ENCODE data around the gene CYP2W1. TPM values are rescaled to one million over a fixed set of nuclear protein-coding genes. Genes with fewer than 3 reads are reported as not detected.
"Not testable (repeated sequence)": the region's sequence is repeated elsewhere in the genome, so short reads cannot be mapped to it uniquely, and the experiment has no call there.

The CYP2W1 gene
- total RNA-seq, 1 experiment from 2014 or later: not detected

DNA sequence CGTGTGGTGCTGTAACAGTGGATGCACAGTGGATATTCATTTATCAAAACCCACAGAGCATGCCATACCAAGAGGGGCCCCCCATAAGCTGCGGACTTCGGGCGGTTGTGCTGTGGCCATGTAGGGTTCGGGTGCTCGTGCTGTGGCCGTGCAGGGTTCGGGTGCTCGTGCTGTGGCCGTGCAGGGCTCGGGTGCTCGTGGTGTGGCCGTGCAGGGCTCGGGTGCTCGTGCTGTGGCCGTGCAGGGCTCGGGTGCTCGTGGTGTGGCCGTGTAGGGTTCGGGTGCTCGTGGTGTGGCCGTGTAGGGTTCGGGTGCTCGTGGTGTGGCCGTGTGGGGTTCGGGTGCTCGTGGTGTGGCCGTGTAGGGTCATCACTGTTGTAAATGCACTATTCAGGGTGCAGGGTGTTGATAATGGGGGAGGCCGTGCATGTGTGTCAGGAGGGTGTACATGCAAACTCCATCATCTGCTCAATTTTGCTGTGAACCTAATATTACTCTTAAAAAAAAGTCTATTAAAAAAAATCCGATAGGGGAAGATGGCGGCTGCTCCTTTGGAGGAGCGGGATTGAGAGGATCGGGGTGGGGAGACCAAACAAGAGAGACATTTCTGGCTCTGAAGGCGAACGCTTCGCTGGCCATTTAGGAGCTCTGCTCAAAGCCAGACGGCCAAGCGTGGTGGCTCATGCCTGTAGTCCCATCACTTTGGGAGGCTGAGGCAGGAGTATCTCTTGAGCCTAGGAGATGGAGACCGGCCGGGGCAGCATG, 53.4 kb downstream of the CYP2W1 start:
- H3K9me3 ChIP-seq (ENCODE audit: low read length); H3K27ac ChIP-seq (ENCODE audit: low read length); H3K4me3 ChIP-seq (ENCODE audit: low read length); H3K27me3 ChIP-seq (ENCODE audit: low read length); POLR2A ChIA-PET (ENCODE audit: unreplicated experiment); intact Hi-C loops (cut with micrococcal nuclease); H2AFZ ChIP-seq (ENCODE audit: low read length); H4K20me1 ChIP-seq (ENCODE audit: low read length); H3K4me2 ChIP-seq (ENCODE audit: low read length); ATAC-seq; H3K36me3 ChIP-seq (ENCODE audit: low read depth, low read length); H3K9ac ChIP-seq (ENCODE audit: low read length); BruUV-seq (replicated peaks); H3K4me1 ChIP-seq (ENCODE audit: insufficient read depth, low read length); H3F3A ChIP-seq (ENCODE audit: low read length, unreplicated experiment); H3K9me2 ChIP-seq (replicated peaks; ENCODE audit: low read length); CTCF ChIA-PET; H3K79me2 ChIP-seq (ENCODE audit: low read length); DNase-seq: not testable (repeated sequence)

Small RNA genes lying within 50 kb of the gene (microRNA-seq; reads per million reads assigned to microRNA genes)
- 608 reads per million, percentile 82 among the genes with 10 or more reads in this experiment for gene MIR339 (ENCODE audit: unreplicated experiment)

Other genes with a start within 250 kb of the CYP2W1 start
- 92.5 and 100 TPM in 2 replicates for gene SUN1, start 150.7 kb upstream of the CYP2W1 start, total RNA-seq (2014; rRNA removed)
- 96.7 and 115 TPM in 2 replicates for gene GET4, start 106.6 kb upstream of the CYP2W1 start, total RNA-seq (2014; rRNA removed)
- gene ADAP1, start 28.5 kb upstream of the CYP2W1 start, total RNA-seq (2014; rRNA removed): 31.2 and 36.4 TPM in 2 replicates
- 11.6 and 12.4 TPM in 2 replicates for gene COX19, start 7.6 kb upstream of the CYP2W1 start, total RNA-seq (2014; rRNA removed)
- 2.0 and 2.7 TPM in 2 replicates for gene GPR146, start 61.4 kb downstream of the CYP2W1 start, total RNA-seq (2014; rRNA removed)
- gene GPER1, start 104.9 kb downstream of the CYP2W1 start, total RNA-seq (2014; rRNA removed): 4.9 and 8.0 TPM in 2 replicates
- gene ZFAND2A, start 177.0 kb downstream of the CYP2W1 start, total RNA-seq (2014; rRNA removed): 11.7 and 28.4 TPM in 2 replicates
- gene UNCX, start 249.7 kb downstream of the CYP2W1 start, total RNA-seq (2014; rRNA removed): not detected in 2 replicates

Measured in PC-3 (cell line).